Tibial nerve (tissue), 4 donors: ENCODE data around the gene GSTM2.

Experiments used
- EP300 ChIP-seq, 2 donors: sonication (generic); formaldehyde crosslinking; IDR thresholded peaks; one replicate each; pipeline ENCODE4 v1.6.1; 2017; ENCODE audit warnings: antibody characterized with exemption in 2 of 2, mild to moderate bottlenecking in 1 of 2
- POLR2A ChIP-seq, 2 donors: fragments of 450-650 bp; IDR thresholded peaks; one replicate each; pipeline ENCODE4 v1.6.1; 2017; ENCODE audit warnings: antibody characterized with exemption in 2 of 2, mild to moderate bottlenecking in 2 of 2, moderate library complexity in 2 of 2
- TF ChIP-seq, protein P1 (sequence below), 5 experiments: fragments of 200-600 bp in 3 of 5; fragments of 450-650 bp in 2 of 5; sonication (generic) in 3 of 5; IDR thresholded peaks; one replicate each; pipeline ENCODE4 v1.5.1; 2016 to 2019; ENCODE audit warnings: antibody characterized with exemption in 5 of 5, mild to moderate bottlenecking in 3 of 5, moderate library complexity in 2 of 5

DNA sequence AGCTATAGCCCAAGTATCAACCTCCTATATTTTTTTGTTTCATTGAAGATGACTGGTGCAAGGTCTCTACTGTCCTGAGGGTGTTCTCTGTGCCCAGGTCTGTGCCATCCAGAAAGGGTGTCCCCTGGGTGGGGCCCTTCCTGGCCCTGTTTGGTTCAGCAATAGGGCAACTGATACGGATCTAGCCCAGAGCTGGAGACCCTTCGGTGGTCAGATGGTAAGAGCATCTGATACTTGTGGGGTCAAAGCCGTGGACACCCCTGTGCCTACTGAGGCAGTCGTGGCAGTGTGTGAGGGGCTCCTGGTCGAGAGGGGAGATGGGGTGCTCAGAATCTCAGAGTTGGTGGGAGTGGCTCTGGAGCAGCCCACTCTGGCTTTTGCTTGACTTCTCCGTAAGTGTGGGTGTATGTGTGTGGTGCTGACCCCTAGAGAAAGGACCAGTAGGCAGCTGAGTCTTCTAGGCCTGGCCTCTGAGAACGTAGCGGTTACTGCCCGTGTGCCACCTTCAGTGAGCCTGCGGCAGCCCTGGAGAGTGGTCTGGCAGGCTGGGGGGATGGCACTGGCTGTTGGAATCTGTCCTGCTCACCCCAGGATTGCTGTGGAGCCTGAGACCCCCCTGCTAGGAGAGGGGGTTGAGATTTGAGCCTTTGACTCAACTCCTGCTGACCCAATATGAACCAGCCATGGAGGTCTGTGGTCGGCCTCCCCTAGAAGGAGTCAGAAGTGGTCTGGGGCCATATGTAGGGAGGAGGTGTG lies 45.5 kb upstream of the GSTM2 start:
- TF ChIP-seq, protein P1, sequence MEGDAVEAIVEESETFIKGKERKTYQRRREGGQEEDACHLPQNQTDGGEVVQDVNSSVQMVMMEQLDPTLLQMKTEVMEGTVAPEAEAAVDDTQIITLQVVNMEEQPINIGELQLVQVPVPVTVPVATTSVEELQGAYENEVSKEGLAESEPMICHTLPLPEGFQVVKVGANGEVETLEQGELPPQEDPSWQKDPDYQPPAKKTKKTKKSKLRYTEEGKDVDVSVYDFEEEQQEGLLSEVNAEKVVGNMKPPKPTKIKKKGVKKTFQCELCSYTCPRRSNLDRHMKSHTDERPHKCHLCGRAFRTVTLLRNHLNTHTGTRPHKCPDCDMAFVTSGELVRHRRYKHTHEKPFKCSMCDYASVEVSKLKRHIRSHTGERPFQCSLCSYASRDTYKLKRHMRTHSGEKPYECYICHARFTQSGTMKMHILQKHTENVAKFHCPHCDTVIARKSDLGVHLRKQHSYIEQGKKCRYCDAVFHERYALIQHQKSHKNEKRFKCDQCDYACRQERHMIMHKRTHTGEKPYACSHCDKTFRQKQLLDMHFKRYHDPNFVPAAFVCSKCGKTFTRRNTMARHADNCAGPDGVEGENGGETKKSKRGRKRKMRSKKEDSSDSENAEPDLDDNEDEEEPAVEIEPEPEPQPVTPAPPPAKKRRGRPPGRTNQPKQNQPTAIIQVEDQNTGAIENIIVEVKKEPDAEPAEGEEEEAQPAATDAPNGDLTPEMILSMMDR (IDR thresholded peaks at IDR 0.05), result no peak
- TF ChIP-seq EP300 (IDR thresholded peaks at IDR 0.05), result no peak
- no peak for TF ChIP-seq POLR2A (IDR thresholded peaks at IDR 0.05)
